ENCODE data around the gene FAM110D.

Gene FAM110D

GRCh38 chr1:26181586-26182382 is 22.9 kb downstream of the FAM110D start:
- TF ChIP-seq CTCF (IDR thresholded peaks at IDR 0.05; ENCODE audit: control insufficient read depth, extremely low read depth, insufficient read depth): no peak
- no peak overlapping the region for H3K4me3 ChIP-seq (ENCODE audit: low read depth, low read length)
- no peak for DNase-seq (ENCODE audit: low read depth)

- H3K4me3 ChIP-seq (ENCODE audit: low read depth, low read length): no peak overlapping the region
- TF ChIP-seq CTCF (IDR thresholded peaks at IDR 0.05; ENCODE audit: control insufficient read depth, extremely low read depth, insufficient read depth): no peak
- DNase-seq (ENCODE audit: low read depth): no peak
These were observed 23.5 kb downstream of the FAM110D start for GRCh38 chr1:26182383-26182696.

- TF ChIP-seq CTCF (IDR thresholded peaks at IDR 0.05; ENCODE audit: control insufficient read depth, extremely low read depth, insufficient read depth): no peak
- H3K4me3 ChIP-seq (ENCODE audit: low read depth, low read length): no peak overlapping the region
- DNase-seq (ENCODE audit: low read depth): no peak
These were observed 25.2 kb downstream of the FAM110D start for GRCh38 chr1:26184086-26184485.

- no peak overlapping the region for H3K4me3 ChIP-seq (ENCODE audit: low read depth, low read length)
- no peak for TF ChIP-seq CTCF (IDR thresholded peaks at IDR 0.05; ENCODE audit: control insufficient read depth, extremely low read depth, insufficient read depth)
- no peak for DNase-seq (ENCODE audit: low read depth)
These were observed 26.0 kb downstream of the FAM110D start for GRCh38 chr1:26184883-26185282.

- no peak overlapping the region for H3K4me3 ChIP-seq (ENCODE audit: low read depth, low read length)
- no peak for TF ChIP-seq CTCF (IDR thresholded peaks at IDR 0.05; ENCODE audit: control insufficient read depth, extremely low read depth, insufficient read depth)
- no peak for DNase-seq (ENCODE audit: low read depth)
These were observed 29.0 kb downstream of the FAM110D start for GRCh38 chr1:26187882-26188281.

- no peak for DNase-seq (ENCODE audit: low read depth)
- no peak overlapping the region for H3K4me3 ChIP-seq (ENCODE audit: low read depth, low read length)
- TF ChIP-seq CTCF (IDR thresholded peaks at IDR 0.05; ENCODE audit: control insufficient read depth, extremely low read depth, insufficient read depth): no peak
These were observed 29.6 kb downstream of the FAM110D start for GRCh38 chr1:26188477-26188876.

GRCh38 chr1:26189331-26189730 is 30.5 kb downstream of the FAM110D start:
- TF ChIP-seq CTCF (IDR thresholded peaks at IDR 0.05; ENCODE audit: control insufficient read depth, extremely low read depth, insufficient read depth): no peak
- DNase-seq (ENCODE audit: low read depth): no peak
- H3K4me3 ChIP-seq (ENCODE audit: low read depth, low read length): no peak overlapping the region

All from LNCaP clone FGC (cell line).